ENCODE data around the gene MORN1.

The MORN1 gene

DNA sequence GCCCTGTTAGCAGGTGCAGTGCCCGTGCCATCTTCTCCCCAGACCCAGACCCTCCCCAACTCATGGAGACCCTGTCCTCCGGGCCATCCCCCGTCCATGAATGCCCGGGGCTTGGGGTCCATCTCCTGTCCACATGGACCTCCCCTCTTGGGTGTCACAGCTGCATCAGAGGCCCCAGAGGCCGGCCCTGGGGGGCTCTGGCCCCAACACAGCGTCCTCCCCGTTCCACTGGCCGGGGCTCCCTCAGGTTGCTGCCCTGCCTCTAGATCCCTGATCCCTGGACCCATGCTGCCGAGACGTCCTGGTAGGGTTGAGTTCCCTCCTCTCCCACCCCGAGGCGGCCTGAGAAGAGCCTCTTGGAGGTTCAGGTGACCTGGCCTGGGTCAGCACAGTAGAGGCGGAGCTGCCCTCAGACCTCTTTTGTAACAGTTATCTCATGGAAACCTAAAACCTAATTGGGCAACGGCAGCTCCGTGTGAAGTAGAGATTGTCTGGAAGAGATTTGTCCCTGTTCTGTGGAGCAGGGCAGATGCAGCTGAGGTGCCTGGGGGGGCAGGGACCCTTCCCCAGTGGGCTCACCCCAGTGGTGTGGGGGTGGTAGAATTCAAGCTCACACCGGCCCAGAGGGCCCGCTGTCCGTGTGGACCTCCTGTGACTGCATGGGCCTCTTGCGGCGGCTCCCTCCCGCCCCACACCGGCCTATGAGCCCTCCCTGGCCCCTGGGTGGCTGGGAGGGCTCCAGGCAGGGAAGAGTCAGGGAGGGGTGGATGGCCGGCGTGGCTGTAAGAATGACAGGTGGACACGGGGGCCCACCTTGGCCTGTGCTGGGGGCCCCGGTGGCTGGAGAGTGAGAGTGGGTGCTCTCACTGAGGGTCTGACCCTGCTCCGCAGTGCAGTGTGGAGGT is 107.1 kb downstream of the MORN1 start:
- no peak for DNase-seq (ENCODE audit: low read depth in 1 of 2, low spot score in 1 of 2)
- H3K27ac ChIP-seq (replicated peaks): no peak overlapping the region
- no peak overlapping the region for H3K4me3 ChIP-seq (replicated peaks; ENCODE audit: insufficient read depth, low read length)
- H3K27me3 ChIP-seq (ENCODE audit: insufficient read depth, poor library complexity, severe bottlenecking): no peaks in the 10 kb centered on the region
- TF ChIP-seq REST (IDR thresholded peaks at IDR 0.05; ENCODE audit: insufficient replicate concordance, low read depth) (no peak), SPI1 (IDR thresholded peaks at IDR 0.05; ENCODE audit: borderline replicate concordance, low read depth) (no peak), GABPA (IDR thresholded peaks at IDR 0.05; ENCODE audit: low read depth) (no peak), POLR2AphosphoS5 (IDR thresholded peaks at IDR 0.05; ENCODE audit: low read depth) (no peak), CTCF (IDR thresholded peaks at IDR 0.05; ENCODE audit: insufficient read depth, low read length) (no peak)

- TF ChIP-seq POLR2AphosphoS5 (IDR thresholded peaks at IDR 0.05; ENCODE audit: low read depth) (no peak), CTCF (IDR thresholded peaks at IDR 0.05; ENCODE audit: insufficient read depth, low read length) (no peak), SPI1 (IDR thresholded peaks at IDR 0.05; ENCODE audit: borderline replicate concordance, low read depth) (no peak), REST (IDR thresholded peaks at IDR 0.05; ENCODE audit: insufficient replicate concordance, low read depth) (no peak), GABPA (IDR thresholded peaks at IDR 0.05; ENCODE audit: low read depth) (no peak)
- no peak overlapping the region for H3K27ac ChIP-seq (replicated peaks)
- no peak overlapping the region for H3K4me3 ChIP-seq (replicated peaks; ENCODE audit: insufficient read depth, low read length)
- DNase-seq (ENCODE audit: low read depth in 1 of 2, low spot score in 1 of 2): no peak
- H3K27me3 ChIP-seq (ENCODE audit: insufficient read depth, poor library complexity, severe bottlenecking): no peaks in the 10 kb centered on the region
Measured at GRCh38 chr1:2283371-2283990, 107.9 kb downstream of the MORN1 start.

GRCh38 chr1:2282556-2283270 is 108.6 kb downstream of the MORN1 start:
- Histone ChIP-seq H3K27ac (replicated peaks) (no peak overlapping the region), H3K27me3 (ENCODE audit: insufficient read depth, poor library complexity, severe bottlenecking) (no peaks in the 10 kb centered on the region), H3K4me3 (replicated peaks; ENCODE audit: insufficient read depth, low read length) (no peak overlapping the region)
- TF ChIP-seq GABPA (IDR thresholded peaks at IDR 0.05; ENCODE audit: low read depth): no peak
- TF ChIP-seq POLR2AphosphoS5 (IDR thresholded peaks at IDR 0.05; ENCODE audit: low read depth): no peak
- TF ChIP-seq SPI1 (IDR thresholded peaks at IDR 0.05; ENCODE audit: borderline replicate concordance, low read depth): no peak
- no peak for TF ChIP-seq CTCF (IDR thresholded peaks at IDR 0.05; ENCODE audit: insufficient read depth, low read length)
- TF ChIP-seq REST (IDR thresholded peaks at IDR 0.05; ENCODE audit: insufficient replicate concordance, low read depth): no peak
- no peak for DNase-seq (ENCODE audit: low read depth in 1 of 2, low spot score in 1 of 2)

Measured in HL-60 (cell line).